BJ (cell line): ENCODE measurements around the gene REPIN1. TPM values are rescaled to one million over a fixed set of nuclear protein-coding genes. Genes with fewer than 3 reads are reported as not detected.

ENCODE experiments used
- CTCF ChIA-PET: fragments of 350-600 bp; formaldehyde crosslinking; extraction: SDS; loops from one replicate; lab custom pipeline; 2021; ENCODE audit warnings: antibody characterized with exemption, inconsistent platforms; lab: Yijun Ruan, JAX
- POLR2A ChIA-PET: fragments of 300-600 bp; sonication (Branson Sonifier 250); formaldehyde crosslinking; extraction: SDS; loops from one replicate; lab custom pipeline; 2021; ENCODE audit warnings: antibody characterized with exemption; lab: Charles Lee
- DNase-seq: peaks from one replicate; pipeline ENCODE4 v3.0.0-alpha.2; 2011; ENCODE audit warnings: low read depth
- H3K27me3 ChIP-seq: 2 replicates; pipeline ENCODE4 v1.6.0; 2011; ENCODE audit warnings: low read length; ENCODE audit not compliant: control insufficient read depth, insufficient read depth
- H3K36me3 ChIP-seq: 2 replicates; pipeline ENCODE4 v1.5.1; 2011; ENCODE audit warnings: low read length; ENCODE audit not compliant: control insufficient read depth, insufficient read depth
- H3K4me3 ChIP-seq: 2 replicates; pipeline ENCODE4 v1.5.1; 2011; ENCODE audit warnings: low read depth, mild to moderate bottlenecking, control low read depth, low read length
- polyA plus RNA-seq: library from polyadenylated mRNA; depleted of rRNA; stranded (reverse); fragments of >200 nt; gene quantifications from 2 replicates; pipeline ENCODE4 v1.2.3, GENCODE V29; 2011
- TF ChIP-seq, protein P1 (sequence below): IDR thresholded peaks from 2 replicates; pipeline ENCODE4 v1.5.1; 2011; ENCODE audit warnings: low read depth, mild to moderate bottlenecking, control low read depth, inconsistent platforms, low read length, moderate library complexity; ENCODE audit not compliant: insufficient read depth

Gene REPIN1
- polyA plus RNA-seq, 1 experiment: 65.7 TPM

DNA sequence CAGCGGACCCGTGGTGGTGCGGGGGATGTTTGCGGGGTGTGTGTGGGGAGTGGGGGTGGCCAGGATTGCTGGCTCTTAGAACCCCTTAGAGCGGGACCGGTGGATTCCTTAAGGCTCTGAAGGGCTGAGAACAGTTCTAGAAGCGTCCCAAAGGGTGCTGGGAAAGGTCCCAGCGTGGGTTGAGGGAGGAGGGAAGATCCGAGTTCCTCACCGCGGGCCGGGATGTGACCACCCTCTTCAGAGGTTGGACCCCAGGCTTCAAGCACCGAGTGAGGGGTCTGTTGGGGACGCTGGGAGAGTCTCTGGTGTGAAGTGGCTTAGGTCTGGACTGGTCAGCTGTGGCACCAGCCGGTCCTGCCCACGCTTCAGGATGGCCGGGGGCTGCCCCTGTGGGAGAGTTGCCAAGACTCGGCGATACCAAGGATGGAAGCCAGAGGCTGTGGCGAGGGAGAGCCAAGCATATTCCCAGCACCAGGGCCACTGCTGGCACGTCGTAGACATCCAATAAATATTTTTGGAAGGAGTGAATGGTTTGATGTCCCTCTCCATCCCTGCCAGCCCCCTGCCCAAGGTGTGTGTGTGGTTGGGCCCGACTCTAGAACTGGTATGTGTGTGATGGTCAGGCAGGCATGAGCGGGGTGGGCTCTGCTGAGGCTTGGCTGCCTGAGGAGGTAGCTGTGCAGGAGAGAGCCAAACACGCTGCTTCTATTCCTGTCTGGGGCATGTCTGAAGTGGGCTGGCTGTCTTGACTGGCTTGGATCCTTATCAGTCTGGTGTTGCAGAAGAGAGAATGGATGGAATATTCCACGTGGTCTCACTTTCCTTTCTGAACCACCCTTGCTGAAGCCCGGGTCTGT lies 29.7 kb downstream of the REPIN1 start:
- TF ChIP-seq, protein P1, sequence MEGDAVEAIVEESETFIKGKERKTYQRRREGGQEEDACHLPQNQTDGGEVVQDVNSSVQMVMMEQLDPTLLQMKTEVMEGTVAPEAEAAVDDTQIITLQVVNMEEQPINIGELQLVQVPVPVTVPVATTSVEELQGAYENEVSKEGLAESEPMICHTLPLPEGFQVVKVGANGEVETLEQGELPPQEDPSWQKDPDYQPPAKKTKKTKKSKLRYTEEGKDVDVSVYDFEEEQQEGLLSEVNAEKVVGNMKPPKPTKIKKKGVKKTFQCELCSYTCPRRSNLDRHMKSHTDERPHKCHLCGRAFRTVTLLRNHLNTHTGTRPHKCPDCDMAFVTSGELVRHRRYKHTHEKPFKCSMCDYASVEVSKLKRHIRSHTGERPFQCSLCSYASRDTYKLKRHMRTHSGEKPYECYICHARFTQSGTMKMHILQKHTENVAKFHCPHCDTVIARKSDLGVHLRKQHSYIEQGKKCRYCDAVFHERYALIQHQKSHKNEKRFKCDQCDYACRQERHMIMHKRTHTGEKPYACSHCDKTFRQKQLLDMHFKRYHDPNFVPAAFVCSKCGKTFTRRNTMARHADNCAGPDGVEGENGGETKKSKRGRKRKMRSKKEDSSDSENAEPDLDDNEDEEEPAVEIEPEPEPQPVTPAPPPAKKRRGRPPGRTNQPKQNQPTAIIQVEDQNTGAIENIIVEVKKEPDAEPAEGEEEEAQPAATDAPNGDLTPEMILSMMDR: no peak
- DNase-seq: no peak
- no peaks in the 10 kb centered on the region; the same call in none of the 2 replicates for H3K36me3 ChIP-seq
- ChIA-PET POLR2A (no interaction called here), CTCF (no interaction called here)
- no peak overlapping the region for H3K4me3 ChIP-seq
- no peaks in the 10 kb centered on the region for H3K27me3 ChIP-seq

DNA sequence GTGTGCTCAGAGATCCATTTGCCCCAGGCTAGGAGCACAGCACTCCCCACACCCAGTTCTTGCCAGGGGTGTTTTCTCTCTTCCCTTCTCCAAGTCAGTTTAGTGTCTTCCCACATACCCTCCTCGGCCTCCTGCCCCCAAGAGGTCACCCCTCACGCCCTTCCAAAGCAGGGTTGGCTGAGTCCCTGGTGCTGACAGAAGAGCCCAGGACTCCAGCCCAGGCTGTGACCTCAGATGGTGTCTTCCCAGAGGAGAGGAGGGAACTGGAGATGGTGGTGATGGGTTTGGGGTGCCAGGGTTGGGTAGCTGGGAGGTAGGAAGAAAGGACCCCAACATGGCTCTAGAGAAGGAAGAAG lies 30.3 kb downstream of the REPIN1 start:
- ChIA-PET POLR2A (no interaction called here), CTCF (interaction anchor here (1.3 kb wide), 1 partner anchor 11 kb away, joined by 4 read pairs; no protein-coding TSS in a partner anchor)

DNA sequence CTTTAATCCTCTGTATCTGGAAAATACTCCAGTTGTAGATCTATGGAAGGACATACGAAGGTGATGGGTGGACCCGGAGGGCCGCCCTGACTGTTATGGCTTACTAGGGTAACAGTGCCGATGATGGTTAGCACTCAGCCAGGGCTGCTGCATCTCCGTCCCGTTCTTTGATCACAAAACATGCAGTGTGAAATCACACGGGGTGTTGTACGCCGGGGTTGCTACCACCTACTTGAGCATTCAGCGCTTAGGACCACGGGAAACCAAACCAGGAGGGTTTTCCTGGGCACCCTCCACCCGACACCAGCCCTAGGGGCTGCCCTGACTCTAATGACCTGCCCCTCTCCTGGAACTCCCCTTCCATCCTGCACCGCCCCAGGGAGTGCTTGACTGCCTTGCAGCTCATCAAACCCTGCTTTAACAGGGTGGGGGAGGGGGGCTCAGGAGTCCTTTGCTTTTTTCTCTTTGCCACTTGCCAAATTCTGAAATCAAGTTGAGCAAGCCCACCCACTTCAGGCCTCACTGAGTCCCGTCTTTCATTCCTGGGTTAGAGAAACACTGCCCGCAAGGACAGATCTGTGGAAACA lies 30.9 kb downstream of the REPIN1 start:
- TF ChIP-seq, protein P1: no peak
- no peak overlapping the region for H3K4me3 ChIP-seq
- no peak for DNase-seq
- H3K27me3 ChIP-seq: no peaks in the 10 kb centered on the region
- ChIA-PET CTCF (interaction anchor here (1.3 kb wide), 1 partner anchor 11 kb away, joined by 4 read pairs; no protein-coding TSS in a partner anchor), POLR2A (no interaction called here)
- H3K36me3 ChIP-seq: no peaks in the 10 kb centered on the region; the same call in none of the 2 replicates

More for the DNA sequence above, 30.3 kb downstream of the REPIN1 start:
- no peak overlapping the region for H3K4me3 ChIP-seq
- no peaks in the 10 kb centered on the region for H3K27me3 ChIP-seq
- TF ChIP-seq, protein P1: no peak
- no peak for DNase-seq
- no peaks in the 10 kb centered on the region; the same call in none of the 2 replicates for H3K36me3 ChIP-seq

DNA sequence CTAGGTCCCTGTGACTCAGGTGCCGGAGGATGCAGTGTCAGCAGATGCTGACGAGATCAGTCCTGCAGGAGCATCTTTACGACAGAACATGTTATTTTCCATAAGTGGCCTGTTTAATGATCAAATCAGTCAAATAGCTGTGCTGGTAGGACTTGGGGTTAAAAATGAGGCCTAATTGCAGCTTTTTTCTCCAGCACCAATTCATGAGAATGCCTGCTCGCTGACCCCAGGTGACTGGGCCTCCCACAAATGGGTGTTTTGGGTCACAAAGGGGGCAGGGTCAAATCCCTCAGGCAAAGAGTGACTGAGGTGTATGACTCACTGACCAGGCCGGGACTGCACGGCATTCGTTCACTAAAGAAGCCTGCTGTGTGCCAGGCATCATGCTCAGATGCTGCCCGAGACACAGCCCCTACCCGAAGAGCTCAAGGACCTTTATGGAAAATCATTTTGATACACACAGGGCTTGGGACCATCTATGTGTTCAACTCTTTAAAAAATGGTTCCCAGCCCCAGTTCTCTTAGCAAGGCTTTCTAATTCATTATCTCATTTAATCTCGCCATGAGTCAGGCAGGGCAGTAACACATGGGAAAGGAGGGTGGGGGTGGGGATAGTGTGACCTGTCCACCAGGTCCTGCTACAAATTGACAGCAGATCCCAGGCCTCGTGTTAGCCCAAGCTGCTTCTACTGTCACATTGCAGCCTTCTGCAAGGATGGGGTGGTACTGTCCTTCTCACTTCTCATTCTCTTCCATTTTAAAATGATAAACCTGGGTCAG lies 31.6 kb downstream of the REPIN1 start:
- TF ChIP-seq, protein P1: no peak
- H3K27me3 ChIP-seq: no peaks in the 10 kb centered on the region
- POLR2A ChIA-PET: no interaction called here
- CTCF ChIA-PET: interaction anchor here (1.3 kb wide), 1 partner anchor 12 kb away, joined by 4 read pairs; no protein-coding TSS in a partner anchor
- H3K36me3 ChIP-seq: no peaks in the 10 kb centered on the region; the same call in none of the 2 replicates
- no peak overlapping the region for H3K4me3 ChIP-seq
- no peak for DNase-seq
